K562 (cell line): ENCODE results near the gene ATG7. TPM values are rescaled to one million over a fixed set of nuclear protein-coding genes. Genes with fewer than 3 reads are reported as not detected.
"Not testable (repeated sequence)": the region's sequence is repeated elsewhere in the genome, so short reads cannot be mapped to it uniquely, and the experiment has no call there.

ENCODE experiments used
- ATAC-seq: fragments of 200-7000 bp; cut with Tn5 transposase; 3 replicates; pipeline ENCODE4 v1.9.1; 2020; ENCODE audit warnings: moderate library complexity
- BruUV-seq: library from RNA; stranded (reverse); fragments of 400-500 nt; replicated peaks from 2 replicates; lab custom pipeline; 2021; lab: Mats Ljungman, UMichigan
- CTCF ChIA-PET: fragments of 300-600 bp; formaldehyde crosslinking; extraction: SDS; loops from one replicate; lab custom pipeline; 2021; ENCODE audit warnings: low intra/inter-chr PET ratio; lab: Yijun Ruan, JAX
- POLR2A ChIA-PET: fragments of 300-600, 350-650 bp; sonication (Branson Sonifier 250); formaldehyde crosslinking; extraction: SDS; loops from one replicate; lab custom pipeline; 2021; ENCODE audit warnings: antibody characterized with exemption, inconsistent platforms; lab: Yijun Ruan, JAX
- DNase-seq, 4 experiments: peaks; one replicate each; pipeline versions ENCODE4 v3.0.0 to v3.0.0-alpha.2; 2011 to 2018; ENCODE audit warnings: low spot score in 3 of 4, mixed read lengths in 3 of 4; ENCODE audit errors: extremely low read depth in 1 of 4
- FAIRE-seq: peaks from 2 replicates; lab custom pipeline; 2011; peaks lifted over from hg19 to GRCh38; lab: Jason Lieb, UNC
- H2AFZ ChIP-seq: 2 replicates; pipeline ENCODE4 v1.6.0; 2011; ENCODE audit warnings: low read depth, low read length, control low read depth, inconsistent platforms
- H3K27ac ChIP-seq: fragments of 200-600 bp; 3 replicates; pipeline ENCODE4 v1.8.0; 2011; ENCODE audit warnings: low read depth, mild to moderate bottlenecking, control low read depth, inconsistent platforms, low read length, moderate library complexity, mixed read lengths; ENCODE audit errors: extremely low read depth
- H3K27me3 ChIP-seq, 2 experiments: fragments of 300-600 bp in 1 of 2; 2 replicates in 1 of 2; 3 replicates in 1 of 2; pipeline versions ENCODE4 v1.6.0 to v1.8.0; 2011; ENCODE audit warnings: inconsistent platforms in 2 of 2, low read length in 2 of 2, mild to moderate bottlenecking in 1 of 2, mixed read lengths in 1 of 2, moderate library complexity in 1 of 2; ENCODE audit not compliant: control insufficient read depth in 2 of 2, insufficient read depth in 2 of 2
- H3K36me3 ChIP-seq: fragments of 300-600 bp; 3 replicates; pipeline ENCODE4 v1.8.0; 2011; ENCODE audit warnings: mild to moderate bottlenecking, low read length, inconsistent platforms; ENCODE audit not compliant: control insufficient read depth, insufficient read depth
- H3K4me1 ChIP-seq, 2 experiments: fragments of 200-600 bp in 1 of 2; replicated peaks in 1 of 2; 2 replicates in 1 of 2; 3 replicates in 1 of 2; pipeline versions ENCODE4 v1.5.1 to v1.8.0; 2011; ENCODE audit warnings: inconsistent platforms in 2 of 2, low read length in 2 of 2, mild to moderate bottlenecking in 1 of 2, mixed read lengths in 1 of 2, moderate library complexity in 1 of 2; ENCODE audit not compliant: control insufficient read depth in 2 of 2, insufficient read depth in 2 of 2
- H3K4me2 ChIP-seq: 2 replicates; pipeline ENCODE4 v1.6.1; 2011; ENCODE audit warnings: low read length, control low read depth, inconsistent platforms, mixed read lengths; ENCODE audit not compliant: insufficient read depth
- H3K4me3 ChIP-seq: fragments of 200-600 bp; sonication (generic), shearing (Covaris generic); 2 replicates; pipeline ENCODE4 v1.5.1; 2016; ENCODE audit warnings: control low read depth, inconsistent platforms
- H3K79me2 ChIP-seq: fragments of 200-600 bp; 3 replicates; pipeline ENCODE4 v1.8.0; 2011; ENCODE audit warnings: low read length, inconsistent platforms; ENCODE audit not compliant: control insufficient read depth, insufficient read depth
- H3K9ac ChIP-seq, 2 experiments: 2 replicates each; pipeline versions ENCODE4 v1.6.0 to v1.6.1; 2011; ENCODE audit warnings: low read depth in 2 of 2, low read length in 2 of 2, control low read depth in 1 of 2, inconsistent platforms in 1 of 2, mild to moderate bottlenecking in 1 of 2, mixed read lengths in 1 of 2; ENCODE audit not compliant: insufficient read depth in 1 of 2
- H3K9me1 ChIP-seq: one replicate; pipeline ENCODE4 v1.6.0; 2011; ENCODE audit warnings: inconsistent platforms, mild to moderate bottlenecking, low read length, moderate library complexity; ENCODE audit not compliant: control insufficient read depth, insufficient read depth
- H3K9me3 ChIP-seq: replicated peaks from 2 replicates; pipeline ENCODE4 v1.5.1; 2011; ENCODE audit warnings: low read depth, low read length, inconsistent platforms; ENCODE audit not compliant: control insufficient read depth, insufficient read depth
- H4K20me1 ChIP-seq: replicated peaks from 2 replicates; pipeline ENCODE4 v1.6.1; 2011; ENCODE audit warnings: low read length, inconsistent platforms, mixed read lengths; ENCODE audit not compliant: control insufficient read depth, insufficient read depth
- NR4A1 ChIP-seq, 2 experiments: fragments of 250-450 bp in 1 of 2; fragments of 450-650 bp in 1 of 2; sonication (Bioruptor Pico) in 1 of 2; IDR thresholded peaks; 2 replicates each; pipeline versions ENCODE4 v1.4.0 to v1.6.1; 2016 to 2020; ENCODE audit warnings: mild to moderate bottlenecking in 2 of 2, missing compliant biosample characterization in 1 of 2, missing genetic modification characterization in 1 of 2, moderate library complexity in 1 of 2
- WGBS: fragments of 100-300 bp; shearing (Covaris generic); methylation state at CpG from one replicate; pipeline ENCODE4 v1.1.6; 2016; ENCODE audit warnings: low coverage, mixed read lengths; ENCODE audit not compliant: insufficient coverage; ENCODE audit errors: missing lambda C conversion rate; 5-methylcytosine and 5-hydroxymethylcytosine counted together
- in situ Hi-C: fragments of 300-500 bp; cut with MboI; formaldehyde crosslinking; loops from 4 replicates; pipeline ENCODE4 v1.15.0; 2018; ENCODE audit warnings: inconsistent platforms, mixed read lengths
- intact Hi-C: fragments of 100-400 bp; cut with micrococcal nuclease; formaldehyde crosslinking; loops from 2 replicates; pipeline ENCODE4 v1.14.2; 2022
- polyA plus RNA-seq, 8 experiments: library from polyadenylated mRNA; depleted of rRNA in 4 of 8; stranded (reverse) in 5 of 8; unstranded in 3 of 8; fragments of >200 nt; fragmentation: Nextera tagmentation in 2 of 8; fragmentation: Illumina TruSeq in 1 of 8; extraction: Ambion mirVana in 2 of 8; extraction: Trizol in 1 of 8; gene quantifications; 2 replicates each; pipeline versions ENCODE4 v1.2.1 to v1.2.3, GENCODE V29; 2011 to 2014; ENCODE audit warnings: inconsistent platforms in 1 of 8, missing spikeins in 1 of 8
- total RNA-seq, 7 experiments: library from RNA; depleted of rRNA in 6 of 7; stranded (reverse); fragments of >200 nt in 6 of 7; fragmentation: Illumina TruSeq in 2 of 7; extraction: Trizol in 2 of 7; gene quantifications; 2 replicates each; pipeline versions ENCODE4 v1.2.1 to v1.2.3, GENCODE V29; 2011 to 2021; ENCODE audit warnings: low replicate concordance in 1 of 7
- TF ChIP-seq, protein P1 (sequence below): fragments of 250-450 bp; sonication (Bioruptor Pico); IDR thresholded peaks from 2 replicates; pipeline ENCODE4 v1.8.0; 2021; ENCODE audit warnings: moderate library complexity, mild to moderate bottlenecking, inconsistent platforms

The ATG7 gene
- total and polyA plus RNA-seq, 9 of the 15 experiments (the other 6 are each of a cell fraction or from before 2014, with no cell fraction given), result 18.3 to 45.3 (median 33.6) TPM

GRCh38 chr3:11510356-11510755 is 238.2 kb downstream of the ATG7 start (continued):
- TF ChIP-seq NR4A1 (CRISPR knock-in tag; IDR thresholded peaks at IDR 0.05), result no peak
- TF ChIP-seq NR4A1 (tag; IDR thresholded peaks at IDR 0.05), result no peak
- TF ChIP-seq, protein P1, sequence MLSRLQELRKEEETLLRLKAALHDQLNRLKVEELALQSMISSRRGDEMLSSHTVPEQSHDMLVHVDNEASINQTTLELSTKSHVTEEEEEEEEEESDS (CRISPR knock-in tag), result no peak

GRCh38 chr3:11511606-11512005 is 239.4 kb downstream of the ATG7 start:
- H3K4me3 ChIP-seq, H2AFZ ChIP-seq, intact Hi-C loops, H3K9ac ChIP-seq, H3K36me3 ChIP-seq, H3K9me3 ChIP-seq, H3K27ac ChIP-seq, H3K27me3 ChIP-seq, DNase-seq, FAIRE-seq, CTCF ChIA-PET, BruUV-seq, H3K4me2 ChIP-seq, in situ Hi-C loops, ATAC-seq, H3K9me1 ChIP-seq, H4K20me1 ChIP-seq, H3K79me2 ChIP-seq: not testable (repeated sequence)
- POLR2A ChIA-PET, result interaction anchor here (1.0 kb wide), 1 partner anchor 8 kb away, joined by 3 read pairs; no protein-coding TSS in a partner anchor
- H3K4me1 ChIP-seq, result peaks cover 10 to 21% of the 10 kb centered on the region in 2 experiments
- 95% methylated on average over 8 of the region's 20 CpGs for WGBS

GRCh38 chr3:11513125-11513816 is 241.1 kb downstream of the ATG7 start:
- peaks cover 10 to 19% of the 10 kb centered on the region in 2 experiments for H3K4me1 ChIP-seq
- BruUV-seq, DNase-seq, H3K27me3 ChIP-seq, H3K4me2 ChIP-seq, H3K4me3 ChIP-seq, in situ Hi-C loops, CTCF ChIA-PET, H3K9me1 ChIP-seq, H4K20me1 ChIP-seq, FAIRE-seq, intact Hi-C loops, ATAC-seq, H3K79me2 ChIP-seq, H3K9me3 ChIP-seq, H3K36me3 ChIP-seq, H3K9ac ChIP-seq, H3K27ac ChIP-seq, H2AFZ ChIP-seq: not testable (repeated sequence)
- POLR2A ChIA-PET, result interaction anchor here (1.1 kb wide), 1 partner anchor 65 kb away, joined by 3 read pairs; no protein-coding TSS in a partner anchor
- WGBS, result 91% methylated on average over 21 of the region's 27 CpGs
